Fibroblast of mammary gland (primary cell): Measurements from ENCODE around the gene NEDD4L.

ENCODE experiments used
- DNase-seq: peaks from one replicate; pipeline ENCODE4 v3.0.0-alpha.2; 2010; ENCODE audit warnings: low read depth
- H3K4me3 ChIP-seq: 2 replicates; pipeline ENCODE4 v1.5.1; 2011; ENCODE audit warnings: low read depth, mild to moderate bottlenecking, low read length, moderate library complexity; ENCODE audit not compliant: control insufficient read depth
- CTCF ChIP-seq: conservative IDR thresholded peaks from 2 replicates; pipeline ENCODE4 v1.5.1; 2011; ENCODE audit warnings: low read depth, low read length, inconsistent platforms; ENCODE audit not compliant: control insufficient read depth, insufficient read depth

NEDD4L gene

DNA sequence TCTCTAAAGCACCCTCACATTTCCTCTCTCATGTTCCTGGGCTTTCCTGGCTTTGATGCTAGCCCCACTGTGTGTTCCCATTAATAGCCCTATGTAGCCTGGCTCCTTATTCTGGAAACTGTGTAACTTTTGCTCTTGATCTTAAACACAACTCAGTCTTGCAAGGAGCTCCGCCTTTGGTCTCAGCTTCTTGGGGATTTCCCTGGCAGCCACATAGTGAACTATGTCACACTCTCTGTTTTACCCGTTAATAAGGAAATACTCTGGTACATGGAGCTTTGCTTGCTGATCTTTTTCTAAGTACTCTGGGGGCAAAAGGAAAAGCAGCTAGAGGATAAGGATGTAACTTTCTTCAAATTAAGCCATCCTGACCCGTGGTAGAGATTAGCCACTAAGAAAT is 259.3 kb downstream of the NEDD4L start:
- no peak for DNase-seq
- TF ChIP-seq CTCF, result no peak
- no peak overlapping the region for H3K4me3 ChIP-seq

DNA sequence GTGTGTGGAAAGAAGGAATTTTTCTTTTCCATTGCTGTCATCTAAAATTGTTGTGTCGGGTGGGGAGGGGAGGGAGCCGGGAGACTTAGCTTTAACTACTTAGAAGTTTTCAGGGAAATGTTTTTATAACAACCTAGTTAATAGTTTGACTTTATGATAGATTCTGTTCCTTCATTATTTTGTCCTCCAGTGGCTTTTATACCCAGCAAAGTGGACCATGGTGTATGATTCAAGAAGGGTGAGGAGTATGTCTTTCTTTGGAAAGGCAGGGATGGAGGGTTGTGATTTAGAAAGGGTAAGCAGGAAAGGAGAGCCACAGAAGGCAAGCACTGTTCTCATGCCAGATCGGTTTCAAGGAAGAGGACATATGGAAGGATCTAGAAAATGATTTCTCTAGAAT is 261.8 kb downstream of the NEDD4L start:
- TF ChIP-seq CTCF, result no peak
- H3K4me3 ChIP-seq, result no peak overlapping the region
- DNase-seq, result no peak

DNA sequence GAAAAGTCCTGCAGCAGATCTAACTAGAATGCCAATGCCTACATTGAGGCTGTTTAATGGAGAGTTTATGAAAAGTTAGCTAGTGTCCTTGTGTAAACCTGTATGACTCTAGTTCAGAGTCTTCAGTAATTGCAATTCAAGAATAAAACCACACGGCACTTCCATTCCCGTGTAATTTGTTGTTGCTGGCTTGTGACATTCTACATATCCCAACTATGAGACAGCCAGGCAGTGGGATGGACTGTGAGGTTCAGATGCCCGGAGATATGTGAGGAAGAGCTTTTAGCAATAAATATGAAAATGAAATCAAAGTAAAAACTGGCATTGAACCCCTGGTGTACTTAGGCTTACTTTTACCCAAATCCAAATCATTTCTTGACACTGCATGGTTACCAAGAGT is 263.4 kb downstream of the NEDD4L start:
- no peak for DNase-seq
- H3K4me3 ChIP-seq, result no peak overlapping the region
- TF ChIP-seq CTCF, result no peak

- no peak for TF ChIP-seq CTCF
- no peak for DNase-seq
- H3K4me3 ChIP-seq, result no peak overlapping the region
Observed at GRCh38 chr18:58308463-58308862, 264.4 kb downstream of the NEDD4L start.

GRCh38 chr18:58309099-58309498 is 265.1 kb downstream of the NEDD4L start:
- no peak for TF ChIP-seq CTCF
- DNase-seq, result no peak

DNA sequence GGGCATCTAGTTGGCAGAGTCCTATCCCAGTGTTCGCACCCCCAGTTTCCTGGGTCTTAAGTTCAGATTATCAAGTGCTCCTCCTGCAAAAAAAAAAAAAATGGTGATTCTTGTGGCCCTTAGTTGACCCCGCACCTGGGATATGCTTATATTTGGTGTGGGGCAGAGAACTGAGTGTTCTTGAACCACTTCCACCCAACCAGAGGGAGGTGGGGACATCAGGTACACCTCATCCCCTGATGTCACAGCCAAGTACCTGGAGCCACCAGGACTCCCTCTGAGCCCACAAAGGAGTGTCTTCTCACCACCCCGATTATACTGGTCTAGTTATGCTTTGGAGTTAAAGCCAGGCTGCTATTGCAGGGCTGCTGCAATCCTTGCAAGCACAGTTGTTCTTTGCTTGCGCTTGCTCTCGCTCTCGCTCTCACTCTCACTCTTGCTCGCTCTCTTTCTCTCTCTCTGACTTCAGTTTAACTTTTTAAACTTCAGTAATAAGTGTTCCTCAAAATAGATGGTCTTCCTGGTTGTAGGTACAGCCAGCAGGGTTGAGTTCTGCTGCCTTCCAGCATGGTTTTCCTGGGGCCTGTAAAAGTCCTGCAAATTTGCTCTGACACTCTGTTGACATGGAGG is 265.7 kb downstream of the NEDD4L start:
- H3K4me3 ChIP-seq, result no peak overlapping the region
- no peak for TF ChIP-seq CTCF
- no peak for DNase-seq

More at GRCh38 chr18:58309099-58309498, 265.1 kb downstream of the NEDD4L start:
- H3K4me3 ChIP-seq, result no peak overlapping the region

GRCh38 chr18:58310517-58310916 is 266.5 kb downstream of the NEDD4L start:
- no peak for TF ChIP-seq CTCF
- no peak for DNase-seq
- no peak overlapping the region for H3K4me3 ChIP-seq
